K562 (cell line): ENCODE results near the gene PEPD.

Experiments
- CBX5 ChIP-seq: IDR thresholded peaks from 2 replicates; pipeline ENCODE4 v1.6.1; 2014; ENCODE audit warnings: low read depth, borderline replicate concordance
- ZNF354B ChIP-seq: fragments of 250-450 bp; sonication (Bioruptor Pico); IDR thresholded peaks from 2 replicates; pipeline ENCODE4 v1.4.0; 2020

DNA sequence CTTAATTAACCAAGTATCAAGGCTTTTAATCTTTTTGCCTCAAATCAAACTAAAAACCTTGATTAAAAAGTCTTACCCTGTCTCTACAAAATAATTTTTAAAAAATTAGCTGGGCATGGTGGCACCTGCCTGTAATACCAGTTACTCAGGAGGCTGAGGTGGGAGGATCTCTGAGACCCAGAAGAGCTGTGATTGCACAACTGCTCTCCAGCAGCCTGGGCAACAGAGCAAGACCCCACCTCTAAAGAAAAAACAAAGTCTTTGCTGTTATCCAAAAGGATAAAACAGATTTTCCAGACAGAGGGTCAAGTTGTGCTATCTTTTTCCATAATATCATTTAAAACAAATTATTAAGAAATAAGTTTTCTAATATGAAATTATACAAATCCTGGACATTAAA lies 174.9 kb downstream of the PEPD start:
- TF ChIP-seq ZNF354B (no peak), CBX5 (no peak)
